Ureter (tissue), 1 donor: ENCODE results near the gene BICDL1. TPM values are rescaled to one million over a fixed set of nuclear protein-coding genes. Genes with fewer than 3 reads are reported as not detected.

Source experiments
- DNase-seq: peaks from one replicate; pipeline ENCODE4 v3.0.0-alpha.2; 2020; ENCODE audit warnings: low spot score
- total RNA-seq: library from RNA; stranded (reverse); gene quantifications from one replicate; pipeline ENCODE4 v1.2.4, GENCODE V29; 2023
- donor health status: DM: yes; HTN: yes; CAD: no.

Gene BICDL1
- total RNA-seq, 1 donor from 2014 or later = 17.2 TPM

- DNase-seq = no peak
Measured at GRCh38 chr12:120055231-120056000, 66.4 kb downstream of the BICDL1 start.

GRCh38 chr12:120056739-120057138 is 67.7 kb downstream of the BICDL1 start:
- DNase-seq = no peak

- no peak for DNase-seq
Measured at GRCh38 chr12:120060196-120060595, 71.2 kb downstream of the BICDL1 start.

GRCh38 chr12:120060717-120061116 is 71.7 kb downstream of the BICDL1 start:
- no peak for DNase-seq

- no peak for DNase-seq
Measured at GRCh38 chr12:120061575-120062214, 72.7 kb downstream of the BICDL1 start.

GRCh38 chr12:120062976-120063579 is 74.0 kb downstream of the BICDL1 start:
- DNase-seq = no peak

GRCh38 chr12:120064054-120064940 is 75.3 kb downstream of the BICDL1 start:
- no peak for DNase-seq

- DNase-seq = no peak
Measured at GRCh38 chr12:120065472-120065871, 76.4 kb downstream of the BICDL1 start.

- no peak for DNase-seq
Measured at GRCh38 chr12:120066341-120066740, 77.3 kb downstream of the BICDL1 start.

GRCh38 chr12:120067084-120067869 is 78.2 kb downstream of the BICDL1 start:
- no peak for DNase-seq

- no peak for DNase-seq
Measured at GRCh38 chr12:120067901-120068300, 78.9 kb downstream of the BICDL1 start.

- no peak for DNase-seq
Measured at GRCh38 chr12:120069278-120069677, 80.2 kb downstream of the BICDL1 start.

- DNase-seq = no peak
Measured at GRCh38 chr12:120071493-120072020, 82.5 kb downstream of the BICDL1 start.

GRCh38 chr12:120072472-120073249 is 83.6 kb downstream of the BICDL1 start:
- DNase-seq = no peak

- no peak for DNase-seq
Measured at GRCh38 chr12:120075034-120075616, 86.1 kb downstream of the BICDL1 start.

- DNase-seq = no peak
Measured at GRCh38 chr12:120076651-120077050, 87.6 kb downstream of the BICDL1 start.

- no peak for DNase-seq
Measured at GRCh38 chr12:120077260-120077659, 88.2 kb downstream of the BICDL1 start.

- no peak for DNase-seq
Measured at GRCh38 chr12:120078868-120079267, 89.8 kb downstream of the BICDL1 start.
